ENCODE results near the gene TACC2. TPM values are rescaled to one million over a fixed set of nuclear protein-coding genes. Genes with fewer than 3 reads are reported as not detected.
"Not testable (repeated sequence)": the region's sequence is repeated elsewhere in the genome, so short reads cannot be mapped to it uniquely, and the experiment has no call there.

Gene TACC2
- not detected for total RNA-seq

GRCh38 chr10:121988361-121989324, at the start of gene TACC2:
Gene TACC2 (plus strand): TSS chr10:121989163. CDS start chr10:122021982, 32,819 bp downstream.
- Mint-ChIP-seq H3K27ac (no peak within 1 kb of the TSS), H3K36me3 (no peaks in the 10 kb centered on the region), H3K4me1 (peaks cover 3% of the 10 kb centered on the region), H3K27me3 (peaks cover 14% of the 10 kb centered on the region), H3K4me3 (no peak within 1 kb of the TSS), H3K9me3 (ENCODE audit: low read depth) (peaks cover 11% of the 10 kb centered on the region)
- CTCF ChIA-PET: no interaction called here
- ATAC-seq (no peak), DNase-seq (no peak)

GRCh38 chr10:121941532-121941931, 47.4 kb upstream of the TACC2 start:
- DNase-seq: no peak
- H3K27ac Mint-ChIP-seq: no peak overlapping the region
- H3K4me1 Mint-ChIP-seq: no peaks in the 10 kb centered on the region
- H3K36me3 Mint-ChIP-seq: no peaks in the 10 kb centered on the region
- H3K27me3 Mint-ChIP-seq: peaks cover 13% of the 10 kb centered on the region
- no peaks in the 10 kb centered on the region for H3K9me3 Mint-ChIP-seq (ENCODE audit: low read depth)
- H3K4me3 Mint-ChIP-seq: no peak overlapping the region
- no peak for ATAC-seq
- CTCF ChIA-PET: no interaction called here

GRCh38 chr10:121942749-121943416, 46.1 kb upstream of the TACC2 start:
- no peak overlapping the region for H3K4me3 Mint-ChIP-seq
- no peak for DNase-seq
- CTCF ChIA-PET: no interaction called here
- no peak overlapping the region for H3K27ac Mint-ChIP-seq
- peaks cover 13% of the 10 kb centered on the region for H3K27me3 Mint-ChIP-seq
- no peaks in the 10 kb centered on the region for H3K36me3 Mint-ChIP-seq
- ATAC-seq: no peak
- H3K9me3 Mint-ChIP-seq (ENCODE audit: low read depth): no peaks in the 10 kb centered on the region
- no peaks in the 10 kb centered on the region for H3K4me1 Mint-ChIP-seq

- Mint-ChIP-seq H3K4me3 (no peak overlapping the region), H3K4me1 (no peaks in the 10 kb centered on the region), H3K9me3 (ENCODE audit: low read depth) (no peaks in the 10 kb centered on the region), H3K36me3 (peaks cover 1% of the 10 kb centered on the region), H3K27me3 (no peaks in the 10 kb centered on the region), H3K27ac (no peak overlapping the region)
- ATAC-seq: no peak
- CTCF ChIA-PET: interaction anchor here (1.7 kb wide), 1 partner anchor 26 kb away, joined by 4 read pairs; no protein-coding TSS in a partner anchor
- no peak for DNase-seq
Observed at GRCh38 chr10:121947343-121948330, 41.3 kb upstream of the TACC2 start.

- no peak overlapping the region for H3K27ac Mint-ChIP-seq
- peaks cover 8% of the 10 kb centered on the region for H3K36me3 Mint-ChIP-seq
- no peak overlapping the region for H3K4me3 Mint-ChIP-seq
- H3K27me3 Mint-ChIP-seq: no peaks in the 10 kb centered on the region
- CTCF ChIA-PET: interaction anchor here (1.7 kb wide), 1 partner anchor 25 kb away, joined by 4 read pairs; no protein-coding TSS in a partner anchor
- no peak for ATAC-seq
- no peak for DNase-seq
- H3K4me1 Mint-ChIP-seq: no peaks in the 10 kb centered on the region
- no peaks in the 10 kb centered on the region for H3K9me3 Mint-ChIP-seq (ENCODE audit: low read depth)
Observed at GRCh38 chr10:121949049-121949448, 39.9 kb upstream of the TACC2 start.

GRCh38 chr10:121949451-121949850, 39.5 kb upstream of the TACC2 start:
- ATAC-seq (no peak), DNase-seq (no peak)
- CTCF ChIA-PET: interaction anchor here (0.6 kb wide), 2 partner anchors 131 to 318 kb away, joined by 3 read pairs; no protein-coding TSS in a partner anchor
- Mint-ChIP-seq H3K9me3 (ENCODE audit: low read depth) (no peaks in the 10 kb centered on the region), H3K27ac (no peak overlapping the region), H3K4me1 (no peaks in the 10 kb centered on the region), H3K27me3 (no peaks in the 10 kb centered on the region), H3K4me3 (no peak overlapping the region), H3K36me3 (peaks cover 8% of the 10 kb centered on the region)

GRCh38 chr10:121952226-121952625, 36.7 kb upstream of the TACC2 start:
- CTCF ChIA-PET: no interaction called here
- Mint-ChIP-seq H3K9me3 (ENCODE audit: low read depth) (no peaks in the 10 kb centered on the region), H3K36me3 (peaks cover 23% of the 10 kb centered on the region), H3K4me3 (no peak overlapping the region), H3K27ac (no peak overlapping the region), H3K27me3 (no peaks in the 10 kb centered on the region), H3K4me1 (no peaks in the 10 kb centered on the region)
- no peak for DNase-seq
- ATAC-seq: no peak

- H3K9me3 Mint-ChIP-seq (ENCODE audit: low read depth): no peaks in the 10 kb centered on the region
- no peak for DNase-seq
- H3K27me3 Mint-ChIP-seq: no peaks in the 10 kb centered on the region
- ATAC-seq: no peak
- CTCF ChIA-PET: no interaction called here
- peaks cover 29% of the 10 kb centered on the region for H3K36me3 Mint-ChIP-seq
- H3K27ac Mint-ChIP-seq: no peak overlapping the region
- H3K4me3 Mint-ChIP-seq: no peak overlapping the region
- no peaks in the 10 kb centered on the region for H3K4me1 Mint-ChIP-seq
Observed at GRCh38 chr10:121956111-121957061, 32.6 kb upstream of the TACC2 start.

- DNase-seq: no peak
- Mint-ChIP-seq H3K4me3 (no peak overlapping the region), H3K4me1 (no peaks in the 10 kb centered on the region), H3K27ac (no peak overlapping the region), H3K27me3 (no peaks in the 10 kb centered on the region), H3K36me3 (peaks cover 30% of the 10 kb centered on the region), H3K9me3 (ENCODE audit: low read depth) (no peaks in the 10 kb centered on the region)
- ATAC-seq: no peak
- CTCF ChIA-PET: interaction anchor here (1.0 to 1.2 kb wide), 2 partner anchors 11 to 14 kb away, joined by 3 read pairs; no protein-coding TSS in a partner anchor
Observed at GRCh38 chr10:121959671-121960070, 29.3 kb upstream of the TACC2 start.

GRCh38 chr10:121961456-121961855, 27.5 kb upstream of the TACC2 start:
- Mint-ChIP-seq H3K9me3 (ENCODE audit: low read depth) (no peaks in the 10 kb centered on the region), H3K27ac (no peak overlapping the region), H3K4me1 (no peaks in the 10 kb centered on the region), H3K4me3 (no peak overlapping the region), H3K27me3 (no peaks in the 10 kb centered on the region), H3K36me3 (peaks cover 31% of the 10 kb centered on the region)
- CTCF ChIA-PET: no interaction called here
- DNase-seq (no peak), ATAC-seq (no peak)

- DNase-seq (no peak), ATAC-seq (no peak)
- CTCF ChIA-PET: no interaction called here
- Mint-ChIP-seq H3K27ac (no peak overlapping the region), H3K4me3 (no peak overlapping the region), H3K4me1 (peaks cover 1% of the 10 kb centered on the region), H3K27me3 (no peaks in the 10 kb centered on the region), H3K9me3 (ENCODE audit: low read depth) (no peaks in the 10 kb centered on the region), H3K36me3 (peaks cover 31% of the 10 kb centered on the region)
Observed at GRCh38 chr10:121965996-121966395, 23.0 kb upstream of the TACC2 start.

- H3K27ac Mint-ChIP-seq; H3K9me3 Mint-ChIP-seq (ENCODE audit: low read depth); DNase-seq; H3K4me3 Mint-ChIP-seq; H3K27me3 Mint-ChIP-seq; CTCF ChIA-PET; ATAC-seq: not testable (repeated sequence)
- Mint-ChIP-seq H3K36me3 (peaks cover 39% of the 10 kb centered on the region), H3K4me1 (peaks cover 17% of the 10 kb centered on the region)
Observed at GRCh38 chr10:121969086-121969485, 19.9 kb upstream of the TACC2 start.
